ENCODE results near the gene ZNF205. TPM values are rescaled to one million over a fixed set of nuclear protein-coding genes. Genes with fewer than 3 reads are reported as not detected.
A peak's percentile ranks its signal among the peaks of the same experiment; 100 is the strongest.
"Not testable (repeated sequence)": the region's sequence is repeated elsewhere in the genome, so short reads cannot be mapped to it uniquely, and the experiment has no call there.

ZNF205 gene
- total RNA-seq, 2 experiments from 2014 or later = 0.35 to 0.36 TPM

GRCh38 chr16:3152277-3152990 lies 40.0 kb downstream of the ZNF205 start:
- peaks cover 4% of the 10 kb centered on the region for H3K36me3 Mint-ChIP-seq
- H3K4me3 Mint-ChIP-seq = peak overlapping the region; percentile 74
- H3K27ac Mint-ChIP-seq = peak overlapping the region; percentile 87
- peaks cover 13% of the 10 kb centered on the region for H3K9me3 Mint-ChIP-seq
- H3K4me1 Mint-ChIP-seq = peaks cover 33% of the 10 kb centered on the region
- peak; percentile 88 for DNase-seq
- peaks cover 16% of the 10 kb centered on the region for H3K27me3 Mint-ChIP-seq

- Mint-ChIP-seq H3K4me1 (peaks cover 38% of the 10 kb centered on the region), H3K27me3 (peaks cover 22% of the 10 kb centered on the region), H3K4me3 (peak overlapping the region; percentile 74), H3K27ac (peak overlapping the region; percentile 87), H3K36me3 (peaks cover 4% of the 10 kb centered on the region), H3K9me3 (peaks cover 13% of the 10 kb centered on the region)
- no peak for DNase-seq
Observed at GRCh38 chr16:3152991-3153368, 40.6 kb downstream of the ZNF205 start.

GRCh38 chr16:3155181-3155580 lies 42.8 kb downstream of the ZNF205 start:
- H3K27ac Mint-ChIP-seq = no peak overlapping the region
- H3K4me1 Mint-ChIP-seq = peaks cover 40% of the 10 kb centered on the region
- no peak overlapping the region for H3K4me3 Mint-ChIP-seq

GRCh38 chr16:3155972-3156371 lies 43.6 kb downstream of the ZNF205 start:
- Mint-ChIP-seq H3K4me3 (no peak overlapping the region), H3K27ac (no peak overlapping the region), H3K36me3 (peaks cover 6% of the 10 kb centered on the region), H3K9me3 (peaks cover 10% of the 10 kb centered on the region), H3K27me3 (peaks cover 21% of the 10 kb centered on the region), H3K4me1 (peaks cover 34% of the 10 kb centered on the region)
- no peak for DNase-seq

More at GRCh38 chr16:3155181-3155580, 42.8 kb downstream of the ZNF205 start:
- H3K9me3 Mint-ChIP-seq = peaks cover 13% of the 10 kb centered on the region
- H3K27me3 Mint-ChIP-seq = peaks cover 27% of the 10 kb centered on the region
- no peak for DNase-seq
- H3K36me3 Mint-ChIP-seq = peaks cover 6% of the 10 kb centered on the region

- Mint-ChIP-seq H3K27ac (peak overlapping the region; percentile 67), H3K36me3 (peaks cover 6% of the 10 kb centered on the region)
- peak; percentile 57 for DNase-seq
Observed at GRCh38 chr16:3157229-3158025, 45.0 kb downstream of the ZNF205 start.

GRCh38 chr16:3158026-3158509 lies 45.7 kb downstream of the ZNF205 start:
- Mint-ChIP-seq H3K9me3 (peaks cover 7% of the 10 kb centered on the region), H3K27me3 (peaks cover 17% of the 10 kb centered on the region)
- no peak for DNase-seq

More at GRCh38 chr16:3157229-3158025, 45.0 kb downstream of the ZNF205 start:
- Mint-ChIP-seq H3K4me1 (peaks cover 27% of the 10 kb centered on the region), H3K27me3 (peaks cover 21% of the 10 kb centered on the region), H3K9me3 (peaks cover 10% of the 10 kb centered on the region), H3K4me3 (peak overlapping the region; percentile 73)

GRCh38 chr16:3158510-3159314 lies 46.3 kb downstream of the ZNF205 start:
- H3K4me1 Mint-ChIP-seq = peaks cover 24% of the 10 kb centered on the region
- peak; percentile 84 for DNase-seq
- peak overlapping the region; percentile 88 for H3K27ac Mint-ChIP-seq
- H3K27me3 Mint-ChIP-seq = peaks cover 17% of the 10 kb centered on the region
- peaks cover 7% of the 10 kb centered on the region for H3K9me3 Mint-ChIP-seq
- H3K36me3 Mint-ChIP-seq = peaks cover 2% of the 10 kb centered on the region
- peak overlapping the region; percentile 85 for H3K4me3 Mint-ChIP-seq

More at GRCh38 chr16:3158026-3158509, 45.7 kb downstream of the ZNF205 start:
- Mint-ChIP-seq H3K36me3 (peaks cover 2% of the 10 kb centered on the region), H3K4me1 (peaks cover 22% of the 10 kb centered on the region), H3K27ac (peak overlapping the region; percentile 67), H3K4me3 (peak overlapping the region; percentile 73)

- Mint-ChIP-seq H3K27ac (no peak overlapping the region), H3K9me3 (peaks cover 4% of the 10 kb centered on the region), H3K4me1 (peaks cover 28% of the 10 kb centered on the region), H3K36me3 (peaks cover 2% of the 10 kb centered on the region), H3K4me3 (no peak overlapping the region), H3K27me3 (peaks cover 17% of the 10 kb centered on the region)
- no peak for DNase-seq
Observed at GRCh38 chr16:3161235-3162018, 49.0 kb downstream of the ZNF205 start.

GRCh38 chr16:3164121-3164991 lies 52.0 kb downstream of the ZNF205 start:
- Mint-ChIP-seq H3K27me3 (peaks cover 7% of the 10 kb centered on the region), H3K36me3 (no peaks in the 10 kb centered on the region), H3K27ac (no peak overlapping the region), H3K9me3 (no peaks in the 10 kb centered on the region), H3K4me3 (no peak overlapping the region), H3K4me1 (peaks cover 12% of the 10 kb centered on the region)
- no peak for DNase-seq

GRCh38 chr16:3165111-3165822 lies 52.9 kb downstream of the ZNF205 start:
- peaks cover 8% of the 10 kb centered on the region for H3K4me1 Mint-ChIP-seq
- H3K27me3 Mint-ChIP-seq = peaks cover 16% of the 10 kb centered on the region
- peak overlapping the region; percentile 14 for H3K27ac Mint-ChIP-seq
- no peak for DNase-seq
- no peak overlapping the region for H3K4me3 Mint-ChIP-seq
- no peaks in the 10 kb centered on the region for H3K36me3 Mint-ChIP-seq
- H3K9me3 Mint-ChIP-seq = no peaks in the 10 kb centered on the region

GRCh38 chr16:3166505-3166886 lies 54.1 kb downstream of the ZNF205 start:
- no peak for DNase-seq
- H3K4me3 Mint-ChIP-seq = no peak overlapping the region
- no peaks in the 10 kb centered on the region for H3K36me3 Mint-ChIP-seq
- peaks cover 19% of the 10 kb centered on the region for H3K4me1 Mint-ChIP-seq
- no peaks in the 10 kb centered on the region for H3K9me3 Mint-ChIP-seq
- H3K27me3 Mint-ChIP-seq = peaks cover 26% of the 10 kb centered on the region
- H3K27ac Mint-ChIP-seq = no peak overlapping the region

GRCh38 chr16:3168729-3169128 lies 56.3 kb downstream of the ZNF205 start:
- peaks cover 30% of the 10 kb centered on the region for H3K4me1 Mint-ChIP-seq
- H3K4me3 Mint-ChIP-seq, H3K36me3 Mint-ChIP-seq, H3K27ac Mint-ChIP-seq, H3K9me3 Mint-ChIP-seq, DNase-seq: not testable (repeated sequence)
- H3K27me3 Mint-ChIP-seq = peaks cover 42% of the 10 kb centered on the region

All from activated naive CD8-positive, alpha-beta T cell treated with anti-CD3 and anti-CD28 coated beads for 36 hours (primary cell).